Thyroid gland (tissue), 4 donors: Measurements from ENCODE around the gene TTC31. TPM values are rescaled to one million over a fixed set of nuclear protein-coding genes. Genes with fewer than 3 reads are reported as not detected.

ENCODE experiments used
- DNase-seq, 2 donors: peaks; one replicate each; pipeline ENCODE4 v3.0.0-alpha.2; 2019
- H3K27ac ChIP-seq, 3 donors: fragments of 200-600 bp; sonication (generic); 1 replicate in 2 of 3; 2 replicates in 1 of 3; pipeline ENCODE4 v1.5.1; 2016 to 2019; ENCODE audit warnings: mild to moderate bottlenecking in 1 of 3, moderate library complexity in 1 of 3
- H3K27me3 ChIP-seq: fragments of 200-600 bp; sonication (generic); one replicate; pipeline ENCODE4 v1.5.1; 2019
- H3K36me3 ChIP-seq, 2 donors: fragments of 200-600 bp; sonication (generic); one replicate each; pipeline ENCODE4 v1.5.1; 2016 to 2019
- H3K4me1 ChIP-seq, 2 donors: fragments of 200-600 bp; sonication (generic); one replicate each; pipeline ENCODE4 v1.5.1; 2017 to 2019
- H3K4me3 ChIP-seq, 3 donors: fragments of 200-600 bp; sonication (generic); replicated peaks in 1 of 3; 1 replicate in 2 of 3; 2 replicates in 1 of 3; pipeline ENCODE4 v1.5.1; 2016; ENCODE audit warnings: mild to moderate bottlenecking in 1 of 3
- H3K9me3 ChIP-seq: fragments of 200-600 bp; sonication (generic); one replicate; pipeline ENCODE4 v1.5.1; 2017
- POLR2A ChIP-seq, 2 donors: fragments of 450-650 bp; IDR thresholded peaks; one replicate each; pipeline ENCODE4 v1.6.1; 2017; ENCODE audit warnings: antibody characterized with exemption in 2 of 2, mild to moderate bottlenecking in 2 of 2, moderate library complexity in 1 of 2
- WGBS, 2 donors: methylation state at CpG; one replicate each; pipeline ENCODE4 v1.1.5; 2017; 5-methylcytosine and 5-hydroxymethylcytosine counted together
- intact Hi-C: fragments of 100-400 bp; cut with DNase I; formaldehyde crosslinking; loops from one replicate; pipeline ENCODE4 v1.15.1; 2023
- total RNA-seq, 4 donors: library from RNA; depleted of rRNA; stranded (reverse); fragments of >200 nt; gene quantifications; one replicate each; pipeline ENCODE4 v1.2.3, GENCODE V29; 2016
- TF ChIP-seq, protein P1 (sequence below), 6 experiments: fragments of 200-600 bp in 3 of 6; fragments of 450-650 bp in 3 of 6; sonication (generic) in 3 of 6; IDR thresholded peaks; one replicate each; pipeline ENCODE4 v1.5.1; 2016 to 2019; ENCODE audit warnings: antibody characterized with exemption in 6 of 6, mild to moderate bottlenecking in 2 of 6, inconsistent platforms in 1 of 6, moderate library complexity in 1 of 6

TTC31 gene
- total RNA-seq, 4 donors from 2014 or later = 18.9 to 38.0 (median 22.4) TPM

DNA sequence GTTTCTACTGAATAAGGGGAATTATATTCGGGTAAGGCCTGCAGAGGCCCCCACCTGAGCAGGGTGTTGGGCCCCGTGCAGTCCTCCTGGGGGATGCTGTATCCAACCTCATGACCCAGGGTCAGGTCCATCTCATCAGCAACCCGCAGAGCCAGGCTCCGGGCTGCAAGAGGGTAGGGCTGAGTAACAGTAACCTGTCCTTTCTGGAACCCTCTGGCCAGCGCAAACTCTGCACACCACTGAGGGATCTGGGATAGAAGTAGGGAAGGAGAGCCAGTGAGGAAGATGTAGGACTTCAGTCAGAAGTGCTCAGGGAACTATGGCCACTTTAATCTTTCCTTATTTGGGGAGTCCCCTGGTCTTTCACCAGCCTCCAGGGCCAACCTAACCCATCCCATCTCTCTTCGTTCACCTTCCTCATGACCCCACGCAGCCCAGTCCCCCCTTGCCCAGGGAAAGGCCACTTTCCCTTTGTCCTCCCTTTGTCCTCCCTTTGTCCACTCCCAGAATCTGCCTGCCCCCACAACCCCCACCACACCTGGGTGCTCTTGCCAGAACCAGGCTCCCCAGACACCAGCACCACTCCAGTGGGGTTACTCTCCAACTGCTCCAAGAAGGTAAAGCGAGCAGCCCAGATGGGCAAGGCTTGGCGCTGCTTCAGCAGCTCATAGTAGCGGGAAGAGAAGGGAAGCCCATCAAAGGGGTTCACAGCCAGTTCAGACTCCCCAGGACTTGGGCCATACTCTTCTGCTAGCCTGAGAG is 42.3 kb downstream of the TTC31 start:
- intact Hi-C loops = loop anchor here (10.0 kb wide), 1 partner anchor 60 kb away; no protein-coding TSS in a partner anchor

DNA sequence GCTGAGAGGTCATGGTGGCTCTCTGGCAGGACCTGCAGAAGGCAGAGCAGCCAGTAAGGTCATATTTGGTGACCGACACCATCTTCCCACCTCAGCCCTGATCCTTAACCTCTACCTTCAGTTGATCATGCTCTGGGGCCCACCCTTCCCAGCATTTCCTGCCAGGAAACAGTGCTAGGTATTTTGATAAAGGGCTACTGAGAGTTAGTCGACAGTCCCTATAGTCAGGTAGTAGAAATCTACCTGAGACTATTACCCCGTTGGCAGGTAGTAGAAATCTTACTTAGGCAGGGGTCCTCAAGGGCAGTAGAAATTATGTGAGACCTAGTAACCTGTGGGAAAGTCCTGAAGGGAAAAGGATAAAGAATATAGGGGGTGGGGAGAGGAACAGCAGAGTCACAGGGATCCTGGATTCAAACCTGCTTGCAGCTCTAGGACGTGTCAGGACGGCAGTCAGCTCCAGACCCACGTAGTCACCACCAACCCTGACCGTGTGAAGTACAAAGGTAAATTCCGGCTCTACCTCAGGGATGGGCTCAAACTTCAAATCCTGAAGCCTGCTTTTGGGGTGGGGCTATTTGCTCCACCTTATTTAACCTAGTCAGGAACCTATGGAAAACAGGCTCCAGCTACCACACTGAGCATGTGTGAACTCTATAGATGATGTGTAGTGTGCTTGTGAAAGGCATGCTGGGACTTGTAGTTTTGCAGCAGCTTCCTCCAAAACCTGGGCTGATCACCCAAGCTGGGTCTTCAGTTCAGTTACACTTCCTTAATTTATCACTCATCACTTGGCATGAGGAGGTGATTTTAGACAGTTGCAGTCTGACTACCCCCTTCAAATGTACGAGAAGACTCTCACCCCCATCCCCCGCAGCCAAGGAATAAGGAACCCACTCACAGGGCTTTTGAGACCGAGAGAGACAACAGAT is 43.1 kb downstream of the TTC31 start, which contains the start of gene DQX1:
TSS of gene DQX1 (minus strand) at position 515 of the 932 bp plus-strand sequence. CDS start at position 13, 502 bp downstream.
- no peaks in the 10 kb centered on the region for H3K27me3 ChIP-seq
- TF ChIP-seq, protein P1, sequence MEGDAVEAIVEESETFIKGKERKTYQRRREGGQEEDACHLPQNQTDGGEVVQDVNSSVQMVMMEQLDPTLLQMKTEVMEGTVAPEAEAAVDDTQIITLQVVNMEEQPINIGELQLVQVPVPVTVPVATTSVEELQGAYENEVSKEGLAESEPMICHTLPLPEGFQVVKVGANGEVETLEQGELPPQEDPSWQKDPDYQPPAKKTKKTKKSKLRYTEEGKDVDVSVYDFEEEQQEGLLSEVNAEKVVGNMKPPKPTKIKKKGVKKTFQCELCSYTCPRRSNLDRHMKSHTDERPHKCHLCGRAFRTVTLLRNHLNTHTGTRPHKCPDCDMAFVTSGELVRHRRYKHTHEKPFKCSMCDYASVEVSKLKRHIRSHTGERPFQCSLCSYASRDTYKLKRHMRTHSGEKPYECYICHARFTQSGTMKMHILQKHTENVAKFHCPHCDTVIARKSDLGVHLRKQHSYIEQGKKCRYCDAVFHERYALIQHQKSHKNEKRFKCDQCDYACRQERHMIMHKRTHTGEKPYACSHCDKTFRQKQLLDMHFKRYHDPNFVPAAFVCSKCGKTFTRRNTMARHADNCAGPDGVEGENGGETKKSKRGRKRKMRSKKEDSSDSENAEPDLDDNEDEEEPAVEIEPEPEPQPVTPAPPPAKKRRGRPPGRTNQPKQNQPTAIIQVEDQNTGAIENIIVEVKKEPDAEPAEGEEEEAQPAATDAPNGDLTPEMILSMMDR (IDR thresholded peaks at IDR 0.05) = no peak
- no peak for TF ChIP-seq POLR2A (IDR thresholded peaks at IDR 0.05)
- H3K4me3 ChIP-seq = no peak within 1 kb of the TSS
- DNase-seq = no peak
- H3K4me1 ChIP-seq = peaks cover 10 to 16% of the 10 kb centered on the region in 2 donors
- no peaks in the 10 kb centered on the region for H3K9me3 ChIP-seq
- H3K27ac ChIP-seq = no peak within 1 kb of the TSS
- H3K36me3 ChIP-seq = peaks cover 15 to 23% of the 10 kb centered on the region in 2 donors
- 94 to 96% methylated on average over 11 of the region's 11 CpGs for WGBS, 2 donors
- intact Hi-C loops = loop anchor here (10.0 kb wide), 1 partner anchor 59 kb away; no protein-coding TSS in a partner anchor

More for the DNA sequence above, 42.3 kb downstream of the TTC31 start:
- Histone ChIP-seq H3K9me3 (no peaks in the 10 kb centered on the region), H3K4me3 (no peak overlapping the region), H3K4me1 (peaks cover 10 to 11% of the 10 kb centered on the region in 2 donors), H3K27me3 (no peaks in the 10 kb centered on the region), H3K36me3 (peaks cover 15 to 23% of the 10 kb centered on the region in 2 donors), H3K27ac (no peak overlapping the region)
- TF ChIP-seq POLR2A (IDR thresholded peaks at IDR 0.05) = no peak
- TF ChIP-seq, protein P1 (IDR thresholded peaks at IDR 0.05) = no peak
- DNase-seq = no peak
- WGBS, 2 donors = 95 to 96% methylated on average over 10 of the region's 10 CpGs

DNA sequence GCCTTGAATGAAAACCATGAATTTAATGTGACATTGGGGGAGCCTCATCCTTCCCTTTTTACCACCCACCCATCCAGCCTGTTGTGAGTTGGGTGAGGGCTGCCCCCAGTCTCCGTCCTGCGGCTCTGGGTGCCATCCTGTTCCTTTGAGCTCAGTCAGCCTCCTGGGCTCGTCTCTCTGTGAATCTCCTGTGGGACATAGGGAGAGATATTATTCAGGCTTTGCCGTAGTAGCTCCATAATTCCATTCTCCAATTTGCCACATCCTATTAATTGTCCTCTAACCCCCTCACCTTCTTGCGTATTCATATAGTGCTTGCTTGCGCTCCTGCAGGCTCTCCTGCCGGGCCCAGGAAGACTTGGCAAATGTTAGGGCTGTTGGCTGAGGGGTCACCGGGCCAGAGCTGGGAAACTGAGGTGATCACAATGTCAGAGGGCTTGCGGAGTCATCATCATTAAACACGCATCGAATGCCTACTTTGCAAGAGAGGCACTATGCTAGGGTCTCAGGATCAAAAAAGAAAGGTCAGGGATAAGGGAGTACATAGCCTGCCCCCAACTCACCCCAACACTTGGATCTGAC is 43.9 kb downstream of the TTC31 start:
- TF ChIP-seq, protein P1 (IDR thresholded peaks at IDR 0.05) = no peak
- TF ChIP-seq POLR2A (IDR thresholded peaks at IDR 0.05) = no peak
- no peak for DNase-seq
- H3K27me3 ChIP-seq = no peaks in the 10 kb centered on the region
- H3K4me3 ChIP-seq = no peak overlapping the region
- WGBS, 2 donors = 97% methylated on average over 11 of the region's 11 CpGs
- no peak overlapping the region for H3K27ac ChIP-seq
- H3K4me1 ChIP-seq = peaks cover 10 to 18% of the 10 kb centered on the region in 2 donors
- H3K36me3 ChIP-seq = peaks cover 15 to 23% of the 10 kb centered on the region in 2 donors
- intact Hi-C loops = loop anchor here (10.0 kb wide), 1 partner anchor 58 kb away; no protein-coding TSS in a partner anchor
- H3K9me3 ChIP-seq = no peaks in the 10 kb centered on the region

GRCh38 chr2:74527741-74528140 is 44.9 kb downstream of the TTC31 start:
- no peak overlapping the region for H3K4me3 ChIP-seq
- TF ChIP-seq POLR2A (IDR thresholded peaks at IDR 0.05) = no peak
- TF ChIP-seq, protein P1 (IDR thresholded peaks at IDR 0.05) = no peak
- DNase-seq = no peak
- 95 to 99% methylated on average over 9 of the region's 9 CpGs for WGBS, 2 donors
- H3K4me1 ChIP-seq = peaks cover 10 to 18% of the 10 kb centered on the region in 2 donors
- intact Hi-C loops = loop anchor here (10.0 kb wide), 1 partner anchor 57 kb away; no protein-coding TSS in a partner anchor
- no peaks in the 10 kb centered on the region for H3K27me3 ChIP-seq
- peaks cover 15 to 26% of the 10 kb centered on the region in 2 donors for H3K36me3 ChIP-seq
- no peaks in the 10 kb centered on the region for H3K9me3 ChIP-seq
- H3K27ac ChIP-seq = no peak overlapping the region
